Measurements from ENCODE around the gene WDR81.

GRCh38 chr17:1736348-1737281, 12.1 kb downstream of the WDR81 start:
- TF ChIP-seq ZNF384 (IDR thresholded peaks at IDR 0.05), result no peak
- TF ChIP-seq SP1 (IDR thresholded peaks at IDR 0.05), result no peak
